ENCODE data around the gene ARID5B. TPM values are rescaled to one million over a fixed set of nuclear protein-coding genes. Genes with fewer than 3 reads are reported as not detected.

ARID5B gene
- total RNA-seq, 2 donors from 2014 or later: 60.7 to 80.4 TPM

DNA sequence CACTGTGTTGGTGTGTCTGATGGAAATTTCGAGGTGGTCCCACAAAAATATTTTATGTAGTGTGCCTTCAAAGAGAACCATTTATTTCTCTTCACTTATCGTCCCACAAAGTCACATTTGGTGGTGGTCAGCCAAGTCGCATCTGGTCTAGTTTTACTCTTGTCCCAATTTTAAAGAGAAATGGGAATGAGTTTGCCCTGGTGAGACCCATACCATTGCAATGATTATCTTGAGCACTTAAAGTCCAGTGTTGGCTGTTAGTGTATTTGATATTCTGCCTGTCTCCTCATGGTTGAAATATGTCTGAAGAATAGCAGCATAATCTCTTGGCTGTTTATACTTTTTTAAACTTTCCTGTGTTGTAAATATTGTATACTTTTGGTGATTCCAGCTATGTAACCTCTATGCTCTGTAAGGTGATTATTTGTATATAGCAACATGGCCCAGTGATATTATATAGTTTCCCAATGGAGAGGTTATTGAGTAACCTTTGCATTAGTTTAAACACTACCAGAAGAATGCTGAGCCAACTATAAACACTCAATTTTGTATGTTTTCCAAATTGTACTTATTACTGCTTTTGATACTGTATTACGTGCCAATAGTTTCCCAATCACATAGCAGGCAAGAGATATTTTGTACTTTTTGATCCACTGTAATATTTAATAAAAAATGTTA lies 194.9 kb downstream of the ARID5B start:
- ATAC-seq (ENCODE audit: insufficient number of reproducible peaks, low FRiP score, low read depth): no peak
- no peak for DNase-seq (ENCODE audit: low spot score)
- TF ChIP-seq, protein P1, sequence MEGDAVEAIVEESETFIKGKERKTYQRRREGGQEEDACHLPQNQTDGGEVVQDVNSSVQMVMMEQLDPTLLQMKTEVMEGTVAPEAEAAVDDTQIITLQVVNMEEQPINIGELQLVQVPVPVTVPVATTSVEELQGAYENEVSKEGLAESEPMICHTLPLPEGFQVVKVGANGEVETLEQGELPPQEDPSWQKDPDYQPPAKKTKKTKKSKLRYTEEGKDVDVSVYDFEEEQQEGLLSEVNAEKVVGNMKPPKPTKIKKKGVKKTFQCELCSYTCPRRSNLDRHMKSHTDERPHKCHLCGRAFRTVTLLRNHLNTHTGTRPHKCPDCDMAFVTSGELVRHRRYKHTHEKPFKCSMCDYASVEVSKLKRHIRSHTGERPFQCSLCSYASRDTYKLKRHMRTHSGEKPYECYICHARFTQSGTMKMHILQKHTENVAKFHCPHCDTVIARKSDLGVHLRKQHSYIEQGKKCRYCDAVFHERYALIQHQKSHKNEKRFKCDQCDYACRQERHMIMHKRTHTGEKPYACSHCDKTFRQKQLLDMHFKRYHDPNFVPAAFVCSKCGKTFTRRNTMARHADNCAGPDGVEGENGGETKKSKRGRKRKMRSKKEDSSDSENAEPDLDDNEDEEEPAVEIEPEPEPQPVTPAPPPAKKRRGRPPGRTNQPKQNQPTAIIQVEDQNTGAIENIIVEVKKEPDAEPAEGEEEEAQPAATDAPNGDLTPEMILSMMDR (IDR thresholded peaks at IDR 0.05): no peak
- no peaks in the 10 kb centered on the region for H3K9me3 ChIP-seq
- H3K27ac ChIP-seq: no peak overlapping the region
- no peak overlapping the region for H3K4me3 ChIP-seq
- no peaks in the 10 kb centered on the region for H3K27me3 ChIP-seq (replicated peaks; ENCODE audit: insufficient read depth)
- H3K4me1 ChIP-seq (ENCODE audit: control insufficient read depth in 1 of 2, low read depth in 2 of 2): peaks cover 22 to 50% of the 10 kb centered on the region in 2 donors
- peaks cover 19% of the 10 kb centered on the region for H3K36me3 ChIP-seq

DNA sequence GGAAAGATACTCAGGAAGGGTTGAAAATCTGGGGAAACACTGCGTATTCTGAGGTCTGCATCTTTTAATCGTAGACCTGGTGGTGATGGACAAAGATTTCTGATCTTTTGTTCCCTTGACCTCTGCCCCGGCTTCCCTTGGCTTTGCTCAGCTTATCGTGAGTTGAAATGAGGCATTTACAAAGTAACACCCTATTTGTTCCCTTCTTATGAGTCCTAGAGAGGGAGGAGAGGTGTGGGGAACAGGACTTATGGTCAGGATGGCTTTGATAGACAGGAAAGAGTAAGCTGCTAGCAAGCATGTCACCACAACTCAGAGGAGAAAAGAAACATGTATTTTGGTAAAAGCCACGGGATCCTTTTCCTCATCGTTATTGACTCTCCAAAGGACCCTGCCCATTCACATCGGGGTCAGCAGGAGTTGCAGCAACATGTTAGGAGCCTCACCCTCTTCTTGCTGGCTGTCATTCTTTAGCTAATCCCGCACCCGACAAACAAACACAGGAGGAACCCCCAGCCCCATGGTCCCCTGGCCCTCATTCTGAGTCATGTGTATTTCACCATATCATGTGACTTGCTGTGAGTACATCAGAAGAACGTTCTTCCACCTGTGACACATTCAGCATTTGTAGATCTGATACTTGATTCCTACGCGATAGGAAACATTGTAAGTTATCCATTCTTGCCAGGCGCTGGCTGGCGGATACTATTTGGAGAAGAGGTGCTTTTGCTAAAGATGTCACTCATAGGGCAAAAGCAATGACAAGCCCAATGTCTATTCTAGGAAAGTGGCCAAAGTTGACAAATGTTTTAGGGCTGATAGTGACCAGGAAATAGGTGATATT lies 197.0 kb downstream of the ARID5B start:
- ATAC-seq (ENCODE audit: insufficient number of reproducible peaks, low FRiP score, low read depth): peak; percentile 9

DNA sequence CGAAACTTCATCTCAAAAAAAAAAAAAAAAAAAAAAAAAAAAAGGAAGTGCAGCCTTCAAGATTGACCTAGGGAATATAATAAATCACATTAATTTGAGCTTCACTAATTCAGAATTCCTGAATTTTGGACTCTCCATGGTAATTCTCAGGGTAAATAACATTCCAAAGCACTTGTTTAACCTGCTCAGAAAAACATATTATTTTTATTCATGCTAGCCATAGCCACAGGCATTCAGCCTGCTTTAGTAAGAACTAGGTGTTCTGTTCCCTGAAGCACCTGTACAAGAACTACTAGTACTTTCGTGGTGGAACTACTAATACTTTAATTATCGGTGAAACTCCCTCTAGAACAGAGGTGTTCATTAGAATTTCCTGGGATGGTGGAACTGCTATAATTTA lies 197.8 kb downstream of the ARID5B start:
- no peak overlapping the region for H3K4me3 ChIP-seq
- TF ChIP-seq, protein P1 (IDR thresholded peaks at IDR 0.05): no peak
- ATAC-seq (ENCODE audit: insufficient number of reproducible peaks, low FRiP score, low read depth) (no peak), DNase-seq (ENCODE audit: low spot score) (no peak)
- peaks cover 12 to 30% of the 10 kb centered on the region in 2 donors for H3K4me1 ChIP-seq (ENCODE audit: control insufficient read depth in 1 of 2, low read depth in 2 of 2)
- no peaks in the 10 kb centered on the region for H3K36me3 ChIP-seq
- H3K27ac ChIP-seq: no peak overlapping the region
- H3K9me3 ChIP-seq: no peaks in the 10 kb centered on the region
- no peaks in the 10 kb centered on the region for H3K27me3 ChIP-seq (replicated peaks; ENCODE audit: insufficient read depth)

More for the DNA sequence above, 197.0 kb downstream of the ARID5B start:
- Histone ChIP-seq H3K27me3 (replicated peaks; ENCODE audit: insufficient read depth) (no peaks in the 10 kb centered on the region), H3K27ac (no peak overlapping the region), H3K4me3 (no peak overlapping the region), H3K4me1 (ENCODE audit: control insufficient read depth in 1 of 2, low read depth in 2 of 2) (peaks cover 18 to 37% of the 10 kb centered on the region in 2 donors), H3K36me3 (no peaks in the 10 kb centered on the region), H3K9me3 (no peaks in the 10 kb centered on the region)
- DNase-seq (ENCODE audit: low spot score): no peak
- TF ChIP-seq, protein P1 (IDR thresholded peaks at IDR 0.05): no peak

DNA sequence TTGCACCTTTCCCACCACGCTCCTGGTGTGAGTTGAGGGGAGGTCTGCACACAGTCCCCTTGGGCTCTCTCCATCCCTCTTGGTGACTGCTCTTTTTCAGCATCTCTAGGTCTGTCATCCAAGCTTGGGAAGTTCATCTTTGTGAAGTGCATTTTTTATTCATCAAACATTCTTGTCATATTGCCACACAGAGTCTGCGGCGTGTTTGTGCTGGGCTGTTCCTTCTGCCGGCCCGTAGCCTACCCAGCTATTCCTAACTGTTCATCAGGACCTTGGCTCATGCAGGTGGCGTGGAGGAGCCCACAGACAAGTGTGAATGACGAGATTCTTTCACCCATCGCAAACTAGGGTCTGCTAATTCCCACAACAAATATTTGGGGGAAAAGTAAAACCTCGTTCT lies 202.4 kb downstream of the ARID5B start:
- TF ChIP-seq, protein P1 (IDR thresholded peaks at IDR 0.05): no peak
- Histone ChIP-seq H3K36me3 (no peaks in the 10 kb centered on the region), H3K4me3 (no peak overlapping the region), H3K9me3 (no peaks in the 10 kb centered on the region), H3K4me1 (ENCODE audit: control insufficient read depth in 1 of 2, low read depth in 2 of 2) (peaks cover 0 to 3% of the 10 kb centered on the region in 2 donors), H3K27me3 (replicated peaks; ENCODE audit: insufficient read depth) (no peaks in the 10 kb centered on the region), H3K27ac (no peak overlapping the region)
- ATAC-seq (ENCODE audit: insufficient number of reproducible peaks, low FRiP score, low read depth) (no peak), DNase-seq (ENCODE audit: low spot score) (no peak)

DNA sequence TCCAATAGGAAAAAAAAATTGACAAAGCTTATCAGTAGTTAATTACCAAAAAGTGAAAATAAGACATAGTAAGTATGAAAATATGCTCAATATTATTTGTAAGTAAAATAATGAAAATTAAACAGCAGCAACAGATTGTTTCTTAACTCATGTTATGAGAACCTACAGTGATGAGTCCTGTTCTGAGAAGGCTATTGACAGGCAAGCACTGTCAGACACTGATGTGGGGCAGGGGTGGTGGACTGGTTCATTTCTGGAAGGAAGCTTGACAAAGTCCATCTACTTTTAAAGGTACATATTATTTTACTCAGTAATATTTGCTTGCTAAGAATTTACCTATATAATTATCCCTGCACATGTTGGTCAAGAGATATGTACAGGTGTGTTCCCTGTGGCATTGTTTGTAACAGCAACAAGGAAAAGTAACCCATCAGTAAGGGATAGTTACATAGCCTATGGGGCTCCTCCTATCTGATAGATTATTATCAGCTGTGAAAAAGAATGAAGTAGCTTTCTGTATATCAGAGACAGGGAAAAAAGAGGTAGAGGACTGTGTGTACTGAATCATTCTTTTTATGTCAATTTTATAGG lies 205.5 kb downstream of the ARID5B start:
- H3K27me3 ChIP-seq (replicated peaks; ENCODE audit: insufficient read depth): no peaks in the 10 kb centered on the region
- TF ChIP-seq, protein P1 (IDR thresholded peaks at IDR 0.05): no peak
- ATAC-seq (ENCODE audit: insufficient number of reproducible peaks, low FRiP score, low read depth) (no peak), DNase-seq (ENCODE audit: low spot score) (no peak)
- no peaks in the 10 kb centered on the region for H3K36me3 ChIP-seq
- H3K9me3 ChIP-seq: no peaks in the 10 kb centered on the region
- H3K4me1 ChIP-seq (ENCODE audit: control insufficient read depth in 1 of 2, low read depth in 2 of 2): peaks cover 0 to 4% of the 10 kb centered on the region in 2 donors
- no peak overlapping the region for H3K27ac ChIP-seq
- no peak overlapping the region for H3K4me3 ChIP-seq

Measured in thoracic aorta (tissue), 2 donors.